M059J (cell line): ENCODE results near the gene KAT6B. TPM values are rescaled to one million over a fixed set of nuclear protein-coding genes. Genes with fewer than 3 reads are reported as not detected.

Source experiments
- DNase-seq: peaks from one replicate; pipeline ENCODE4 v3.0.0-alpha.2; 2012; ENCODE audit warnings: low read depth
- total RNA-seq: library from RNA; depleted of rRNA; stranded (reverse); fragments of >200 nt; shearing (Covaris generic); gene quantifications from 2 replicates; pipeline ENCODE4 v1.2.3, GENCODE V29; 2014

Gene KAT6B
- total RNA-seq, 1 experiment from 2014 or later: 5.8 TPM

GRCh38 chr10:74921744-74922143 is 95.3 kb downstream of the KAT6B start:
- peak; percentile 34 for DNase-seq

GRCh38 chr10:74922921-74923320 is 96.5 kb downstream of the KAT6B start:
- peak; percentile 45 for DNase-seq

- DNase-seq: peak; percentile 65
These were observed 97.2 kb downstream of the KAT6B start for GRCh38 chr10:74923556-74923955.

DNA sequence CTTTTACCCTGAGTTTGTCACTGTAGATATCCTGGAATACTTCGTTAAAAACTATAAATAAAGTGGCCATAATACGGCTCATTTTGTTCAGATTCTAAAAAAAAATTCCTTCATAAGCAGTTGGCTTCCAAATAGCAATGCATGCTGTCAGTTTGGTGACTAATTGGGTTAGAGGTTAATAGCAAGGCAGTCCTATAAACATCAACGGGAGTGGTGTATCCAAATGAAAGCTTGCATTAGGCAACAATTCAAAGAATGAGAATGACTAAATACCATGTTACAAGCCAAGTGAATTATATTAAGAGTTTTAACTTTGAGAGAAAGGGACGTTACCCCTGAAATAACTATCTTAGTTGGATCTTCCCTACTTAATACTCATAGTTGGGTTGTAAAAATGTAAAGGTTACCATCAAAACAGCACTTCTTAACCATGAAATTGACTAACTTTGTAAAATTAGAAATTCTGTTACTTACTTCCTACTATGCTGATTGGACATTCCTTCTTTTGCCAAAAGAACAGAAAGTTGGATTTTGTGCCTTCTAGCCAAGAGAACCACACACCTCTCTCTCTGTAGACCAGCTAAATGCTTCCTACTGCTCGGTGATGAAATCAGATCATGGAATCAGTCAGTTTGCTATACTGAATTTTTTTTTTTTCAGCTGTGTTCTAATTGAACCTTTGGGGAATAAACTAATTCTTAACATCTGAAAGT is 98.0 kb downstream of the KAT6B start:
- peak; percentile 95 for DNase-seq

GRCh38 chr10:74925291-74925690 is 98.9 kb downstream of the KAT6B start:
- no peak for DNase-seq

- DNase-seq: no peak
These were observed 99.3 kb downstream of the KAT6B start for GRCh38 chr10:74925708-74926107.

- no peak for DNase-seq
These were observed 100.6 kb downstream of the KAT6B start for GRCh38 chr10:74926791-74927585.

GRCh38 chr10:74927701-74928100 is 101.3 kb downstream of the KAT6B start:
- peak; percentile 48 for DNase-seq

DNA sequence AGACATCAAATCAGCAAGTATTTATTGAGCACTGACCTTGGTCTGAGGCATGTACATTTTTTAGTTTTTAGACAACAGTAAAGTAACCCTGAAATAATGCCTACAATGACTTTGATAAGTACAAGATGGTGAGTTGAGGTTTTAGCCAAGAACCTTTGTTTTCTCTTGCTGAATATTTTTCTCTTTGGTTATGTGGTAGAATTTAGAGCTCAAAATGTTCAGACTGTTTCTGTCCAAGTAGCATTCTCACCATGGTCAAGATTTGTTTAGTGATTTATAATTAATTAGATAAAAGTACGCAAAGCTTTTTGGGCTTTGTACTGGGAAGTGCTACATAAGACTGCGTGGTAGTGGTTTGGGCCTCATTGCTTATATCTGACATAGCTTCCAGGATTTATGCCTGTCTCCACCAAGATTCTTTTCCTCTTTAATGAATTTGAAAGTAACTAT is 102.4 kb downstream of the KAT6B start:
- DNase-seq: no peak

DNA sequence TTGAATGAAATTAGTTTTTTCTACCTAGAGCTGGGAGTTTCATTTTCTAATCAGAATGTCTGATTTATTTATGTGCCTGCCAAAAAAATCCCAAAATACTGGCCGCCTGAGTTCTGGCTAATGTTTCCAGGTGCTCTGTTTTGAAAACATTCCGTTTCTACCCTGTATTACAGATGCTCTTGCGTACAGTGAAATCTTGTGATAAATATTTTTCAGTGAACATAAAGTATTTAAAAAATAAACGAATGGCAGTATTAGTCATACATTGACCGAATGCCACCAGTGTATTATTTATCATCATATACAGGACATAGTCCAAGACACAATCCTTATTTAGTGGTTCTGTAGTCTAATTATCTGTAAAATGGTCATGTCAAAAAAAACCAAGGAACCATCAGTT is 102.8 kb downstream of the KAT6B start:
- peak; percentile 59 for DNase-seq

DNA sequence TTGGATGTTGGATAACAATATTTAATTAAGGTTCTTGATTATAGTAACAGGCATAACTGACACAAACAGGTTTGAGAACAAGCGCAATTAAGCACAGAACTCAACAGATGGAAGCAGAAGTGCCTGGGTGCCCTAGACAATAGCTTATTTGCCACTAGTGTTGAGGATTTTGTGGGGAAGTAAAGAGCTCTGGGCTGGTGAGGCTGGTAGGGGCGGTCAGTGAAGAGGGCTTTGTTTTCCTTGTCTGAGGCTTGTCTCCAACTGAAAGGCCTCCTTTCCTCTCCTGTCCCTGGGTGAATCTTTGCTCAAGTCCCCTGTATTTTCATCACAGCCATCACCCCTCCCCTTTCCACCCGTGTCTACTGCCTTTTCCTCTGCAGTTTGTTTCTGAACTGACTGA is 104.6 kb downstream of the KAT6B start:
- DNase-seq: no peak

GRCh38 chr10:74932648-74933047 is 106.2 kb downstream of the KAT6B start:
- DNase-seq: peak; percentile 32

- no peak for DNase-seq
These were observed 107.9 kb downstream of the KAT6B start for GRCh38 chr10:74934100-74934812.

DNA sequence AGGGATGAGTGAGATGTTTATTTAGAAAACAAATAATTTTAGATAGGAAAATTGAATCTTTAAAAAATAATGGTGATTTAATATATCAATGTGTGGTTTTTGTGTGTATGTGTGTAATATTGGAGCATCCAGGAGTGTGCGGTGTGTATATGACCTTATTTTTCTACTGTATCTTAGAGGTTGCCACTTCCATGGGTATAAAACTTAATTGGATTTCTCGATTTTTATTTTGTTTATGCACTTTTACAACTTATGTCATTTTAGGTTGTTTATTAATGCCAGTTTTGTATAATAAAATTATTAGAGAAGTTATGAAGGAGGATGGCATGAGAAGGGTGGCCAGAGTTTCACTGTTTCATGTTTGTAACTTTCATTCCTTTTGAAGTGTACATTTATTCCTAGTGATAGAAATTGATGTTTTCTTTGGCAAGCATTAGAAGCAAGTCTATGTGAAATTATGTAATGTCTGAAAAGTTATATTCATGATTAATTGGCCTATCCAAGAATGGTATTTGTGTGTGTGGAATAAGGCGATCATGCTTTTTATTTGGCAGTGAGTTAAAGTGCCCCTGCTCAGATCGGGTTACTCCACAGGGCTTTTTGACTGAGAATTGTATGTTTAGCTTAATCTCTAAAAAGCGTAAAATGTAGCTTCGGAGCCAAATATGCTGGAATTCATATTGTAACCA is 110.3 kb downstream of the KAT6B start:
- DNase-seq: no peak

DNA sequence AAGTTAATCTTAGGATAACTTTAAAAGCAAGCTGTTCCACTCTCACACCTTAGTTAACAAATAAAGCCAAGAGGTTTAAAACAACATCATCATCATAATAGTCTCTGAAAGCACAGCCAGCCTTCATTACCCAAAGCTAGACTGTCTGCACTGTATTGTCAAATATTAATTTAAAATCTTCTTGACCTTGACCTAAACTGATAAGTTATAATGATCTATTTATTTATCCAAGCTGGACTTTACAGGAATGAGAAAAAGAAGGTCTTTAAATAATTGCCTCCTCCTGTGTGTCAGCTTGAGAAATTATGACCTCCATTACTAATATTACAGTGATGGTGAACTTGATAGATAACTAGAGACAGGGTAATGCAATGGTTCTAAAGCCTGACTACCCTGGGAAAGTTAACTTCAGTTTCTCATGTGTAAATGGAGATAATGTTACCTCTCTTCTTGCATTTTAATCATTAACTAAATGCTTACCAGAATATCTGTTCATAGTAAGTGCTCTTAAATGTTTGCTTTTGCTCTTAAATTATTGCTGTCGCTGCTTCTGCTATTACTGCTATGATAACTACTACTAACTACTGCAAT is 111.0 kb downstream of the KAT6B start:
- no peak for DNase-seq

- no peak for DNase-seq
These were observed 117.8 kb downstream of the KAT6B start for GRCh38 chr10:74944205-74944604.

GRCh38 chr10:74947781-74948401 is 121.5 kb downstream of the KAT6B start:
- DNase-seq: peak; percentile 48

- peak; percentile 45 for DNase-seq
These were observed 122.8 kb downstream of the KAT6B start for GRCh38 chr10:74949034-74949832.

DNA sequence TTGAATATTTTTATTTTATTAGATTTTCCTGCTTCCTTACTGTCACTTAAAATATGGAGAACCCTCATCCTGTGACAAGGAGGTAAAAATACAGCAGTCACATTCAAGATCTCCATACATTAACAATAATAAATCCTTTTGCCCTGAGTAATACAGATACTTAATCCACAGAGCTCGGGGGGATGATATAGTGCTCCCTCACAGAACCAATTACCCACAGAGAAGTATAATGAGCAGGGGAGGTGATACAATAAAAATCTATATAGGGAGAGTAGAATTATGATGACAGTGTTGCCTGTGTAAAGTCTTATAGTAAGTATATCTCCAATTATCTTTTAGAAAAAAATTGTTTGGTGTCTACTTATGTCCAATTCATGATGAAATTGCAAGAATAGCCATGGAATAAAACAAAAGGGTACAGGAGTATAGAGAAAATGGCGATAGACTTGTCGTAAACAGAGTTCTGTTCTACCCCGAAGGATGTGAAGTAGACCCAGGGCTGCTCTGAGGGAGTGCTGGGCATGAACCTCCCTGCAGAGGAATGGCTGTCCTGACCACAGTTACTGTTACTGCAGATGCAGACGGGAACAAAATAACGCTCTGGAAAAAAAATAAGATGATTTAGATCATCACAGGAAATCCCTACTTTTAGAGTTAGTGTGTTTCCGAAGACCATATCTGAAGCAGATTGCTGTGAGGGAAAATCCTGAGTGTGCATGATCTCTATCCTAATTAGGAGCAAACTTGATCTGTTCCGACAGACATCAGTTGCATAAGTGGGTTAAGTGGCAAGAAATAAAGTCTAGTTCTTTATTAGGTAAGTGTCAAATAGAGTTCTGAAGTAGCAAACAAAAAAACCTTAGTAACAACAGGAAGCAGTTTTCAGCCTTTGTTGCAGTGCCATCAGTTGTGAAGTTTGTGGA is 123.7 kb downstream of the KAT6B start:
- no peak for DNase-seq
